Measurements from ENCODE around the gene GLB1L3. TPM values are rescaled to one million over a fixed set of nuclear protein-coding genes. Genes with fewer than 3 reads are reported as not detected.

GLB1L3 gene
- polyA plus RNA-seq, 1 donor (not counting 4 experiments of a cell fraction or from before 2014, with no cell fraction given) = 3.0 TPM

- no peaks in the 10 kb centered on the region for H3K27me3 ChIP-seq (ENCODE audit: control insufficient read depth, extremely low read depth, insufficient read depth, low read length)
- peaks cover 18% of the 10 kb centered on the region for H3K4me1 ChIP-seq (ENCODE audit: control insufficient read depth, extremely low read depth, insufficient read depth, low read length)
- no peak overlapping the region for H2AFZ ChIP-seq (ENCODE audit: control insufficient read depth, low read length)
- peaks cover 19% of the 10 kb centered on the region for H3K79me2 ChIP-seq (ENCODE audit: control insufficient read depth, insufficient read depth, low read length)
- no peaks in the 10 kb centered on the region for H4K20me1 ChIP-seq (ENCODE audit: control insufficient read depth, extremely low read depth, insufficient read depth, low read length)
- H3K4me2 ChIP-seq (ENCODE audit: control insufficient read depth, extremely low read depth, insufficient read depth, low read depth, low read length) = no peak overlapping the region
- TF ChIP-seq EZH2 (IDR thresholded peaks at IDR 0.05; ENCODE audit: low read length) (no peak), CTCF (optimal IDR thresholded peaks at IDR 0.05 in 1 of 3, IDR thresholded peaks at IDR 0.05 in 1 of 3, conservative IDR thresholded peaks at IDR 0.05 in 1 of 3; ENCODE audit: extremely low read depth in 1 of 3, insufficient read depth in 2 of 3, low read length in 3 of 3) (no peak)
- dilution Hi-C loops (cut with MboI; ENCODE audit: extremely low pct_ligation_motif_present, low sequenced_read_pairs) = no loop called here
- peaks cover 0 to 1% of the 10 kb centered on the region in 2 experiments for H3K36me3 ChIP-seq (ENCODE audit: control insufficient read depth in 2 of 2, extremely low read depth in 1 of 2, insufficient read depth in 2 of 2, low read length in 2 of 2)
- H3K9me1 ChIP-seq (ENCODE audit: control insufficient read depth, extremely low read depth, insufficient read depth, low read length) = no peaks in the 10 kb centered on the region
- no peak for DNase-seq (ENCODE audit: low read depth, low spot score)
- H3K9ac ChIP-seq (ENCODE audit: control insufficient read depth, extremely low read depth, insufficient read depth, low read length) = no peak overlapping the region
- H3K27ac ChIP-seq (ENCODE audit: control insufficient read depth, insufficient read depth, low read length) = no peak overlapping the region
- no peak for FAIRE-seq
- H3K4me3 ChIP-seq (ENCODE audit: control insufficient read depth in 2 of 3, extremely low read depth in 1 of 3, insufficient read depth in 2 of 3, low read depth in 1 of 3, low read length in 3 of 3) = no peak overlapping the region
- H3K9me3 ChIP-seq (ENCODE audit: control insufficient read depth, low read depth, low read length) = no peaks in the 10 kb centered on the region
Observed at GRCh38 chr11:134272381-134273316, 3.5 kb upstream of the GLB1L3 start.

DNA sequence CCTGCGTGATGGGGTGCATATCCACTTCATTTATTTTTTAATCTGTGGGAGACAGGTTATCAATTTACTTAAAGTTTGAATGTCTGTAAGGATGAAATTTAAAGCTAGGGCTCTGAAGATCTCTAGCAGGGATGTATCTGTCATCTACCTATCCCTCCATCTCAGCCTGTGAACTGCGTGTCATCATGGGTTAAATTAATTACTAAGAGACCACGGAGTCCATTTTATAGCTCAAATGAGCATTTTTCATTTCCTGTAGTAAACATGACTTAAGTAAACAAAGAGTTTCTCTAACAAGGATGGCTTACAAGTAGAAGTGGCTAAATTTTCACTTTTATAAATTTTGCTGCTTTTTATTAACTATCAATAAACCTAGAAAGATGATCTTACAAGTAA is 2.9 kb upstream of the GLB1L3 start:
- Histone ChIP-seq H3K27me3 (ENCODE audit: control insufficient read depth, extremely low read depth, insufficient read depth, low read length) (no peaks in the 10 kb centered on the region), H3K4me2 (ENCODE audit: control insufficient read depth, extremely low read depth, insufficient read depth, low read depth, low read length) (peak overlapping the region; percentile 63), H3K79me2 (ENCODE audit: control insufficient read depth, insufficient read depth, low read length) (peaks cover 19% of the 10 kb centered on the region), H3K9me3 (ENCODE audit: control insufficient read depth, low read depth, low read length) (no peaks in the 10 kb centered on the region), H3K36me3 (ENCODE audit: control insufficient read depth in 2 of 2, extremely low read depth in 1 of 2, insufficient read depth in 2 of 2, low read length in 2 of 2) (peaks cover 0 to 1% of the 10 kb centered on the region in 2 experiments), H3K9me1 (ENCODE audit: control insufficient read depth, extremely low read depth, insufficient read depth, low read length) (no peaks in the 10 kb centered on the region), H3K4me3 (ENCODE audit: control insufficient read depth in 2 of 3, extremely low read depth in 1 of 3, insufficient read depth in 2 of 3, low read depth in 1 of 3, low read length in 3 of 3) (no peak overlapping the region), H2AFZ (ENCODE audit: control insufficient read depth, low read length) (no peak overlapping the region), H3K27ac (ENCODE audit: control insufficient read depth, insufficient read depth, low read length) (no peak overlapping the region), H4K20me1 (ENCODE audit: control insufficient read depth, extremely low read depth, insufficient read depth, low read length) (no peaks in the 10 kb centered on the region), H3K9ac (ENCODE audit: control insufficient read depth, extremely low read depth, insufficient read depth, low read length) (no peak overlapping the region), H3K4me1 (ENCODE audit: control insufficient read depth, extremely low read depth, insufficient read depth, low read length) (peaks cover 11% of the 10 kb centered on the region)
- FAIRE-seq (no peak), DNase-seq (ENCODE audit: low read depth, low spot score) (no peak)
- dilution Hi-C loops (cut with MboI; ENCODE audit: extremely low pct_ligation_motif_present, low sequenced_read_pairs) = no loop called here
- TF ChIP-seq CTCF (optimal IDR thresholded peaks at IDR 0.05 in 1 of 3, IDR thresholded peaks at IDR 0.05 in 1 of 3, conservative IDR thresholded peaks at IDR 0.05 in 1 of 3; ENCODE audit: extremely low read depth in 1 of 3, insufficient read depth in 2 of 3, low read length in 3 of 3) = no peak
- no peak for TF ChIP-seq EZH2 (IDR thresholded peaks at IDR 0.05; ENCODE audit: low read length)

Measured in keratinocyte (primary cell).